Upper lobe of left lung (tissue), 6 donors: Measurements from ENCODE around the gene CENATAC. TPM values are rescaled to one million over a fixed set of nuclear protein-coding genes. Genes with fewer than 3 reads are reported as not detected.

Experiments used
- ATAC-seq, 2 donors: fragments of 200-7000 bp; cut with Tn5 transposase; one replicate each; pipeline ENCODE4 v1.9.1; 2022; ENCODE audit warnings: mild to moderate bottlenecking in 2 of 2, moderate library complexity in 2 of 2; ENCODE audit not compliant: low FRiP score in 2 of 2
- DNase-seq, 2 donors: peaks; one replicate each; pipeline ENCODE4 v3.0.0-alpha.2; 2019 to 2020
- H3K27ac ChIP-seq, 4 donors: fragments of 200-600 bp; sonication (generic); one replicate each; pipeline ENCODE4 v1.5.1; 2016 to 2019
- H3K27me3 ChIP-seq, 4 donors: fragments of 200-600 bp; sonication (generic); one replicate each; pipeline ENCODE4 v1.5.1; 2017 to 2019
- H3K36me3 ChIP-seq, 4 donors: fragments of 200-600 bp; sonication (generic); one replicate each; pipeline ENCODE4 v1.5.1; 2016 to 2019
- H3K4me1 ChIP-seq, 4 donors: fragments of 200-600 bp; sonication (generic); one replicate each; pipeline ENCODE4 v1.5.1; 2018 to 2019
- H3K4me3 ChIP-seq, 4 donors: fragments of 200-600 bp; sonication (generic); one replicate each; pipeline ENCODE4 v1.5.1; 2017 to 2019; ENCODE audit warnings: mild to moderate bottlenecking in 2 of 4, moderate library complexity in 1 of 4
- H3K9me3 ChIP-seq, 4 donors: fragments of 200-600 bp; sonication (generic); one replicate each; pipeline ENCODE4 v1.5.1; 2018 to 2019
- CTCF ChIP-seq, 6 experiments: fragments of 450-650 bp in 4 of 6; fragments of 200-600 bp in 2 of 6; sonication (generic) in 2 of 6; IDR thresholded peaks; one replicate each; pipeline ENCODE4 v1.5.1; 2016 to 2019; ENCODE audit warnings: antibody characterized with exemption in 6 of 6
- EP300 ChIP-seq, 4 donors: sonication (generic); formaldehyde crosslinking; IDR thresholded peaks; one replicate each; pipeline ENCODE4 v1.5.1; 2017; ENCODE audit warnings: antibody characterized with exemption in 4 of 4, control low read depth in 2 of 4
- POLR2A ChIP-seq, 4 donors: fragments of 450-650 bp; IDR thresholded peaks; one replicate each; pipeline ENCODE4 v1.5.1; 2016 to 2017; ENCODE audit warnings: antibody characterized with exemption in 4 of 4, mild to moderate bottlenecking in 2 of 4
- POLR2AphosphoS5 ChIP-seq, 2 donors: sonication (generic); formaldehyde crosslinking; IDR thresholded peaks; one replicate each; pipeline ENCODE4 v1.5.1; 2017; ENCODE audit warnings: antibody characterized with exemption in 2 of 2
- WGBS, 2 donors: methylation state at CpG; one replicate each; pipeline ENCODE4 v1.1.5; 2017 to 2018; 5-methylcytosine and 5-hydroxymethylcytosine counted together
- total RNA-seq, 6 donors: library from RNA; depleted of rRNA in 4 of 6; stranded (reverse); fragments of >200 nt in 4 of 6; gene quantifications; one replicate each; pipeline versions ENCODE4 v1.1.0 to v1.2.1, GENCODE V29; 2016 to 2021
- donor health status: DM: no; HTN: no; CAD: no; lungs with moderate emphysema.
- donor health status: DM: no; HTN: yes; CAD: no; lungs with severe emphysema.

CENATAC gene
- total RNA-seq, 6 donors from 2014 or later = 44.3 to 407 (median 94.3) TPM

GRCh38 chr11:119042927-119043326 lies 45.0 kb downstream of the CENATAC start:
- 93 to 95% methylated on average over 9 of the region's 9 CpGs for WGBS, 2 donors
- Histone ChIP-seq H3K27me3 (no peaks in the 10 kb centered on the region), H3K4me3 (no peak overlapping the region), H3K4me1 (no peaks in the 10 kb centered on the region), H3K36me3 (peaks cover 8 to 39% (median 32%) of the 10 kb centered on the region in 4 donors), H3K9me3 (no peaks in the 10 kb centered on the region), H3K27ac (no peak overlapping the region)
- DNase-seq (no peak), ATAC-seq (no peak)
- TF ChIP-seq POLR2AphosphoS5 (IDR thresholded peaks at IDR 0.05) (no peak), POLR2A (IDR thresholded peaks at IDR 0.05) (no peak), CTCF (IDR thresholded peaks at IDR 0.05) (no peak), EP300 (IDR thresholded peaks at IDR 0.05) (no peak)

- Histone ChIP-seq H3K4me1 (no peaks in the 10 kb centered on the region), H3K9me3 (no peaks in the 10 kb centered on the region), H3K4me3 (no peak overlapping the region), H3K27ac (no peak overlapping the region), H3K27me3 (no peaks in the 10 kb centered on the region), H3K36me3 (peaks cover 23 to 57% (median 50%) of the 10 kb centered on the region in 4 donors)
- ATAC-seq = no peak
- WGBS, 2 donors = 75 to 81% methylated on average over 6 of the region's 6 CpGs
- TF ChIP-seq POLR2A (IDR thresholded peaks at IDR 0.05) (no peak), EP300 (IDR thresholded peaks at IDR 0.05) (no peak), POLR2AphosphoS5 (IDR thresholded peaks at IDR 0.05) (no peak), CTCF (IDR thresholded peaks at IDR 0.05) (no peak)
- DNase-seq = no peak
Measured at GRCh38 chr11:119044708-119045107, 46.8 kb downstream of the CENATAC start.

- Histone ChIP-seq H3K9me3 (no peaks in the 10 kb centered on the region), H3K27me3 (no peaks in the 10 kb centered on the region), H3K4me3 (no peak overlapping the region), H3K27ac (no peak overlapping the region), H3K36me3 (peaks cover 23 to 73% (median 66%) of the 10 kb centered on the region in 4 donors), H3K4me1 (no peaks in the 10 kb centered on the region)
- ATAC-seq (no peak), DNase-seq (no peak)
- 93 to 94% methylated on average over 3 to 6 of the region's 6 CpGs for WGBS, 2 donors
- TF ChIP-seq EP300 (IDR thresholded peaks at IDR 0.05) (no peak), POLR2A (IDR thresholded peaks at IDR 0.05) (no peak), POLR2AphosphoS5 (IDR thresholded peaks at IDR 0.05) (no peak), CTCF (IDR thresholded peaks at IDR 0.05) (no peak)
Measured at GRCh38 chr11:119046489-119046888, 48.6 kb downstream of the CENATAC start.

GRCh38 chr11:119047205-119047604 lies 49.3 kb downstream of the CENATAC start:
- H3K4me1 ChIP-seq = no peaks in the 10 kb centered on the region
- DNase-seq (no peak), ATAC-seq (no peak)
- WGBS, 2 donors = 88 to 91% methylated on average over 6 of the region's 6 CpGs
- H3K36me3 ChIP-seq = peaks cover 28 to 80% (median 73%) of the 10 kb centered on the region in 4 donors
- TF ChIP-seq POLR2A (IDR thresholded peaks at IDR 0.05) = no peak
- TF ChIP-seq CTCF (IDR thresholded peaks at IDR 0.05) = no peak
- TF ChIP-seq POLR2AphosphoS5 (IDR thresholded peaks at IDR 0.05) = no peak
- no peak for TF ChIP-seq EP300 (IDR thresholded peaks at IDR 0.05)
- H3K27me3 ChIP-seq = no peaks in the 10 kb centered on the region
- no peak overlapping the region for H3K27ac ChIP-seq
- no peak overlapping the region for H3K4me3 ChIP-seq
- no peaks in the 10 kb centered on the region for H3K9me3 ChIP-seq

GRCh38 chr11:119048644-119049043 lies 50.7 kb downstream of the CENATAC start:
- Histone ChIP-seq H3K27me3 (no peaks in the 10 kb centered on the region), H3K27ac (no peak overlapping the region), H3K4me1 (no peaks in the 10 kb centered on the region), H3K9me3 (no peaks in the 10 kb centered on the region), H3K4me3 (no peak overlapping the region), H3K36me3 (peaks cover 40 to 94% (median 87%) of the 10 kb centered on the region in 4 donors)
- 87 to 91% methylated on average over 9 of the region's 9 CpGs for WGBS, 2 donors
- DNase-seq (no peak), ATAC-seq (no peak)
- no peak for TF ChIP-seq POLR2AphosphoS5 (IDR thresholded peaks at IDR 0.05)
